IPS-18a (cell line): ENCODE results near the gene MED15.

Experiments
- H3K27ac ChIP-seq: one replicate; pipeline ENCODE4 v1.5.1; 2013; ENCODE audit warnings: low read length
- H3K27me3 ChIP-seq: one replicate; pipeline ENCODE4 v1.6.1; 2013; ENCODE audit warnings: mild to moderate bottlenecking, low read length; ENCODE audit not compliant: control insufficient read depth, insufficient read depth
- H3K36me3 ChIP-seq: one replicate; pipeline ENCODE4 v1.6.1; 2013; ENCODE audit warnings: low read depth, low read length; ENCODE audit not compliant: control insufficient read depth
- H3K4me1 ChIP-seq: one replicate; pipeline ENCODE4 v1.6.1; 2013; ENCODE audit warnings: low read depth, low read length; ENCODE audit not compliant: control insufficient read depth
- H3K4me3 ChIP-seq: one replicate; pipeline ENCODE4 v1.5.1; 2013; ENCODE audit warnings: low read length
- H3K9ac ChIP-seq: one replicate; pipeline ENCODE4 v1.6.1; 2013; ENCODE audit warnings: mild to moderate bottlenecking, low read length, moderate library complexity
- H3K9me3 ChIP-seq: one replicate; pipeline ENCODE4 v1.6.1; 2013; ENCODE audit warnings: low read depth, low read length; ENCODE audit not compliant: control insufficient read depth

The MED15 gene

GRCh38 chr22:20551805-20552442 is 44.5 kb downstream of the MED15 start:
- no peaks in the 10 kb centered on the region for H3K9me3 ChIP-seq
- H3K9ac ChIP-seq: no peak overlapping the region
- H3K36me3 ChIP-seq: peaks cover 16% of the 10 kb centered on the region
- no peak overlapping the region for H3K27ac ChIP-seq
- no peak overlapping the region for H3K4me3 ChIP-seq
- H3K4me1 ChIP-seq: no peaks in the 10 kb centered on the region
- H3K27me3 ChIP-seq: no peaks in the 10 kb centered on the region

- Histone ChIP-seq H3K4me3 (no peak overlapping the region), H3K9ac (no peak overlapping the region), H3K4me1 (no peaks in the 10 kb centered on the region), H3K27me3 (no peaks in the 10 kb centered on the region), H3K9me3 (no peaks in the 10 kb centered on the region), H3K27ac (no peak overlapping the region), H3K36me3 (peaks cover 16% of the 10 kb centered on the region)
Observed at GRCh38 chr22:20552443-20553401, 45.3 kb downstream of the MED15 start.

- H3K9me3 ChIP-seq: no peaks in the 10 kb centered on the region
- H3K27ac ChIP-seq: no peak overlapping the region
- H3K36me3 ChIP-seq: peaks cover 26% of the 10 kb centered on the region
- H3K4me1 ChIP-seq: no peaks in the 10 kb centered on the region
- no peak overlapping the region for H3K9ac ChIP-seq
- H3K27me3 ChIP-seq: no peaks in the 10 kb centered on the region
- H3K4me3 ChIP-seq: no peak overlapping the region
Observed at GRCh38 chr22:20553947-20554741, 46.7 kb downstream of the MED15 start.

GRCh38 chr22:20554824-20555223 is 47.4 kb downstream of the MED15 start:
- Histone ChIP-seq H3K27ac (no peak overlapping the region), H3K9me3 (no peaks in the 10 kb centered on the region), H3K9ac (no peak overlapping the region), H3K36me3 (peaks cover 29% of the 10 kb centered on the region), H3K4me3 (no peak overlapping the region), H3K27me3 (no peaks in the 10 kb centered on the region), H3K4me1 (no peaks in the 10 kb centered on the region)

GRCh38 chr22:20558534-20558933 is 51.1 kb downstream of the MED15 start:
- Histone ChIP-seq H3K4me1 (no peaks in the 10 kb centered on the region), H3K4me3 (no peak overlapping the region), H3K9me3 (no peaks in the 10 kb centered on the region), H3K9ac (no peak overlapping the region), H3K27ac (no peak overlapping the region), H3K27me3 (no peaks in the 10 kb centered on the region), H3K36me3 (peaks cover 17% of the 10 kb centered on the region)

- H3K36me3 ChIP-seq: peaks cover 17% of the 10 kb centered on the region
Observed at GRCh38 chr22:20559174-20559760, 51.9 kb downstream of the MED15 start.

GRCh38 chr22:20560716-20561115 is 53.3 kb downstream of the MED15 start:
- H3K4me1 ChIP-seq: no peaks in the 10 kb centered on the region
- H3K4me3 ChIP-seq: no peak overlapping the region
- no peaks in the 10 kb centered on the region for H3K9me3 ChIP-seq
- no peaks in the 10 kb centered on the region for H3K27me3 ChIP-seq
- H3K27ac ChIP-seq: no peak overlapping the region
- no peak overlapping the region for H3K9ac ChIP-seq
- H3K36me3 ChIP-seq: peaks cover 24% of the 10 kb centered on the region

More at GRCh38 chr22:20559174-20559760, 51.9 kb downstream of the MED15 start:
- Histone ChIP-seq H3K4me1 (no peaks in the 10 kb centered on the region), H3K4me3 (no peak overlapping the region), H3K9me3 (no peaks in the 10 kb centered on the region), H3K27me3 (no peaks in the 10 kb centered on the region), H3K27ac (no peak overlapping the region), H3K9ac (no peak overlapping the region)

GRCh38 chr22:20561882-20562281 is 54.5 kb downstream of the MED15 start:
- Histone ChIP-seq H3K9me3 (no peaks in the 10 kb centered on the region), H3K9ac (no peak overlapping the region), H3K36me3 (peaks cover 28% of the 10 kb centered on the region), H3K4me1 (no peaks in the 10 kb centered on the region), H3K4me3 (no peak overlapping the region), H3K27me3 (no peaks in the 10 kb centered on the region), H3K27ac (no peak overlapping the region)

- no peak overlapping the region for H3K4me3 ChIP-seq
- H3K9me3 ChIP-seq: no peaks in the 10 kb centered on the region
- no peaks in the 10 kb centered on the region for H3K27me3 ChIP-seq
- peaks cover 30% of the 10 kb centered on the region for H3K36me3 ChIP-seq
- H3K9ac ChIP-seq: no peak overlapping the region
- H3K4me1 ChIP-seq: no peaks in the 10 kb centered on the region
- H3K27ac ChIP-seq: no peak overlapping the region
Observed at GRCh38 chr22:20562607-20563465, 55.4 kb downstream of the MED15 start.

- Histone ChIP-seq H3K36me3 (peaks cover 30% of the 10 kb centered on the region), H3K9ac (no peak overlapping the region), H3K27me3 (no peaks in the 10 kb centered on the region), H3K9me3 (no peaks in the 10 kb centered on the region), H3K4me1 (no peaks in the 10 kb centered on the region), H3K4me3 (no peak overlapping the region), H3K27ac (no peak overlapping the region)
Observed at GRCh38 chr22:20563466-20563906, 56.1 kb downstream of the MED15 start.
